H9 (cell line): ENCODE results near the gene SLBP. TPM values are rescaled to one million over a fixed set of nuclear protein-coding genes. Genes with fewer than 3 reads are reported as not detected.

Experiments
- DNase-seq: peaks from one replicate; pipeline ENCODE4 v3.0.0-alpha.2; 2017
- H2AFZ ChIP-seq: one replicate; pipeline ENCODE4 v1.6.1; 2013; ENCODE audit warnings: mild to moderate bottlenecking, low read length, control low read depth, moderate library complexity
- H2AK5ac ChIP-seq: 2 replicates; pipeline ENCODE4 v1.6.1; 2013; ENCODE audit warnings: low read length, control low read depth, mixed read lengths; ENCODE audit not compliant: insufficient read length
- H2BK120ac ChIP-seq: one replicate; pipeline ENCODE4 v1.6.1; 2013; ENCODE audit warnings: low read depth, mild to moderate bottlenecking, low read length, control low read depth, inconsistent platforms; ENCODE audit not compliant: poor library complexity, severe bottlenecking
- H2BK12ac ChIP-seq: 2 replicates; pipeline ENCODE4 v1.6.1; 2013; ENCODE audit warnings: low read length, control low read depth, mixed read lengths, low read depth; ENCODE audit not compliant: insufficient read length
- H2BK15ac ChIP-seq: 2 replicates; pipeline ENCODE4 v1.6.1; 2013; ENCODE audit warnings: low read depth, low read length, control low read depth
- H2BK20ac ChIP-seq: one replicate; pipeline ENCODE4 v1.6.1; 2013; ENCODE audit warnings: low read depth, mild to moderate bottlenecking, low read length, control low read depth, inconsistent platforms; ENCODE audit not compliant: poor library complexity, severe bottlenecking
- H2BK5ac ChIP-seq: 2 replicates; pipeline ENCODE4 v1.6.1; 2013; ENCODE audit warnings: low read length, control low read depth, mixed read lengths; ENCODE audit not compliant: insufficient read length
- H3K14ac ChIP-seq: 2 replicates; pipeline ENCODE4 v1.6.1; 2013; ENCODE audit warnings: low read length, control low read depth; ENCODE audit not compliant: insufficient read depth
- H3K18ac ChIP-seq: 2 replicates; pipeline ENCODE4 v1.6.1; 2013; ENCODE audit warnings: low read depth, mild to moderate bottlenecking, mixed read lengths, low read length, control low read depth; ENCODE audit not compliant: insufficient read length
- H3K23ac ChIP-seq: 2 replicates; pipeline ENCODE4 v1.6.1; 2013; ENCODE audit warnings: low read length, control low read depth, mixed read lengths, low read depth; ENCODE audit not compliant: insufficient read length
- H3K23me2 ChIP-seq: 2 replicates; pipeline ENCODE4 v1.6.1; 2013; ENCODE audit warnings: low read depth, mild to moderate bottlenecking, mixed read lengths, low read length, control low read depth; ENCODE audit not compliant: insufficient read length, poor library complexity, severe bottlenecking
- H3K27ac ChIP-seq: 2 replicates; pipeline ENCODE4 v1.5.1; 2013; ENCODE audit warnings: low read length, control low read depth, mixed read lengths, low read depth; ENCODE audit not compliant: insufficient read length
- H3K27me3 ChIP-seq: 2 replicates; pipeline ENCODE4 v1.6.1; 2013; ENCODE audit warnings: low read length, control low read depth, inconsistent platforms; ENCODE audit not compliant: insufficient read depth
- H3K4ac ChIP-seq: 2 replicates; pipeline ENCODE4 v1.6.1; 2013; ENCODE audit warnings: low read depth, mild to moderate bottlenecking, control low read depth, inconsistent platforms, low read length, moderate library complexity
- H3K4me1 ChIP-seq: 2 replicates; pipeline ENCODE4 v1.6.1; 2013; ENCODE audit warnings: low read length, control low read depth, inconsistent platforms; ENCODE audit not compliant: insufficient read depth
- H3K4me2 ChIP-seq: 2 replicates; pipeline ENCODE4 v1.6.1; 2013; ENCODE audit warnings: low read length, control low read depth, mixed read lengths; ENCODE audit not compliant: insufficient read length, insufficient read depth
- H3K56ac ChIP-seq: 2 replicates; pipeline ENCODE4 v1.6.1; 2013; ENCODE audit warnings: low read depth, mild to moderate bottlenecking, mixed read lengths, low read length, control low read depth; ENCODE audit not compliant: insufficient read length
- H3K79me1 ChIP-seq: 2 replicates; pipeline ENCODE4 v1.6.1; 2013; ENCODE audit warnings: low read depth, mild to moderate bottlenecking, moderate library complexity, low read length, control low read depth, inconsistent platforms; ENCODE audit not compliant: insufficient read depth, poor library complexity, severe bottlenecking
- H3K79me2 ChIP-seq: 2 replicates; pipeline ENCODE4 v1.6.1; 2013; ENCODE audit warnings: low read length, control low read depth, inconsistent platforms; ENCODE audit not compliant: insufficient read depth
- H3K9ac ChIP-seq: 2 replicates; pipeline ENCODE4 v1.6.1; 2013; ENCODE audit warnings: low read length, control low read depth, mixed read lengths; ENCODE audit not compliant: insufficient read length; ENCODE audit errors: extremely low read depth
- H3K9me3 ChIP-seq: one replicate; pipeline ENCODE4 v1.6.1; 2013; ENCODE audit warnings: low read depth, low read length, inconsistent platforms; ENCODE audit not compliant: control insufficient read depth
- H3T11ph ChIP-seq: one replicate; pipeline ENCODE4 v1.6.1; 2013; ENCODE audit warnings: mild to moderate bottlenecking, low read length, control low read depth, inconsistent platforms
- H4K20me1 ChIP-seq: one replicate; pipeline ENCODE4 v1.6.1; 2013; ENCODE audit not compliant: control insufficient read depth, insufficient read length, insufficient read depth
- H4K5ac ChIP-seq: 2 replicates; pipeline ENCODE4 v1.6.1; 2013; ENCODE audit warnings: low read depth, mild to moderate bottlenecking, mixed read lengths, low read length, control low read depth; ENCODE audit not compliant: insufficient read length
- H4K8ac ChIP-seq: replicated peaks from 2 replicates; pipeline ENCODE4 v1.6.1; 2013; ENCODE audit warnings: low read length, control low read depth, mixed read lengths, low read depth; ENCODE audit not compliant: insufficient read length
- H4K91ac ChIP-seq: 2 replicates; pipeline ENCODE4 v1.6.1; 2013; ENCODE audit warnings: low read depth, mild to moderate bottlenecking, moderate library complexity, mixed read lengths, low read length, control low read depth; ENCODE audit not compliant: insufficient read length
- H3K27ac Mint-ChIP-seq, 3 experiments: 2 replicates in 2 of 3; 3 replicates in 1 of 3; pipeline ENCODE4 v1.8.0; 2020 to 2021; ENCODE audit warnings: mixed read lengths in 3 of 3, mild to moderate bottlenecking in 1 of 3, moderate library complexity in 1 of 3
- H3K27me3 Mint-ChIP-seq: 2 replicates; pipeline ENCODE4 v1.8.0; 2021; ENCODE audit warnings: low read depth, mild to moderate bottlenecking, moderate library complexity, mixed read lengths
- H3K36me3 Mint-ChIP-seq, 3 experiments: 2 replicates in 2 of 3; 3 replicates in 1 of 3; pipeline ENCODE4 v1.8.0; 2020 to 2021; ENCODE audit warnings: low read depth in 3 of 3, mixed read lengths in 3 of 3; ENCODE audit not compliant: insufficient read depth in 1 of 3
- H3K4me1 Mint-ChIP-seq, 2 experiments: 2 replicates each; pipeline ENCODE4 v1.8.0; 2020; ENCODE audit warnings: mixed read lengths in 2 of 2
- H3K4me3 Mint-ChIP-seq, 2 experiments: 2 replicates in 1 of 2; 3 replicates in 1 of 2; pipeline ENCODE4 v1.8.0; 2020 to 2021; ENCODE audit warnings: mild to moderate bottlenecking in 2 of 2, mixed read lengths in 2 of 2, moderate library complexity in 1 of 2
- H3K9me3 Mint-ChIP-seq, 2 experiments: 2 replicates in 1 of 2; 3 replicates in 1 of 2; pipeline ENCODE4 v1.8.0; 2020; ENCODE audit warnings: mild to moderate bottlenecking in 2 of 2, mixed read lengths in 2 of 2, moderate library complexity in 1 of 2
- CTCF ChIP-seq: fragments of 200-600 bp; sonication (generic); conservative IDR thresholded peaks from 3 replicates; pipeline ENCODE4 v1.8.0; 2021; ENCODE audit warnings: antibody characterized with exemption, mild to moderate bottlenecking
- WGBS: extraction: QIAGEN DNeasy Blood & Tissue Kit; methylation state at CpG from one replicate; pipeline ENCODE4 v1.1.7; 2013; ENCODE audit warnings: missing lambda C conversion rate, low lambda C conversion rate, mixed read lengths; ENCODE audit not compliant: insufficient read length; ENCODE audit errors: extremely low coverage; 5-methylcytosine and 5-hydroxymethylcytosine counted together
- total RNA-seq: library from RNA; stranded (reverse); gene quantifications from 2 replicates; pipeline ENCODE4 v1.2.1, GENCODE V29; 2021

SLBP gene
- total RNA-seq, 1 experiment from 2014 or later = 62.7 TPM

DNA sequence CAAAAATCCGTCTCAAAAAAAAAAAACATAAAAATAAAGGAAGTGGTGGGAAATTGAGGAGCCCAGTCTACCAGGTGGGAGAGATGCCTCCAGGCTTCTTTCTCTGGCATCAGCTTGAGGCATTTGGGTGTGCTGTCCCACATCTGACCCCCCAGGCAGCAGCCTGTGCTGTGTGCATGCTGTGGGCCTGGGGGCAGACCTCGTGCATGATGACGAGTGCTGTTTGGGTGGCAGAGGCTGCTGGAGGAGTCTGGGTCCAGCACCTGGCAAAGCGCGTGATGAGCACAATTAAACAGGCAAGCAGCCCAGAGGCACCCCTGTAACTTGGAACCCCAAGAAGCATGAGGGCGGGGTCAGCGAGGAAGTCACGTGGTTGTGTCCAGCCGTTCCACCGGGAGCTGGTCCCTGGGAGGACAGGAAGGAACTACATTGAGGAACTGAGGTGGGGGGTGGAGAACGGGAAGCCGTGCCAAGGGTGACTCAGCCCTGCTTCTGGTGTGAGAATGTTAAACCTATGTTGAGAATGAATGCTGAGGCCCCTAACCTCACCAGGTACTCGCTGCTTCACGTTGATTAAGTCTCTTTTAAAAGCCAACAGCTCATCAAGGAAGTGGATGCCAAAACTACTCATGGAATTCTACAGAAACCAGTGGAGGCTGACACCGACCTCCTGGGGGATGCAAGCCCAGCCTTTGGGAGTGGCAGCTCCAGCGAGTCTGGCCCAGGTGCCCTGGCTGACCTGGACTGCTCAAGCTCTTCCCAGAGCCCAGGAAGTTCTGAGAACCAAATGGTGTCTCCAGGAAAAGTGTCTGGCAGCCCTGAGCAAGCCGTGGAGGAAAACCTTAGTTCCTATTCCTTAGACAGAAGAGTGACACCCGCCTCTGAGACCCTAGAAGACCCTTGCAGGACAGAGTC is 15.3 kb upstream of the SLBP start:
- H4K8ac ChIP-seq = no peak overlapping the region
- peaks cover 15% of the 10 kb centered on the region; the same call in 1 of the 2 replicates for H3K79me2 ChIP-seq
- no peak overlapping the region for H2BK120ac ChIP-seq
- WGBS = no CpG with 5 or more reads among the region's 18 CpGs
- Mint-ChIP-seq H3K27me3 (no peaks in the 10 kb centered on the region; the same call in 1 of the 2 replicates), H3K27ac (peak overlapping the region in 2 of 3 experiments; percentile 14 to 88; a peak in 3 of 7 replicates), H3K4me3 (no peak overlapping the region), H3K36me3 (peaks cover 61 to 89% (median 86%) of the 10 kb centered on the region in 3 experiments), H3K9me3 (no peaks in the 10 kb centered on the region), H3K4me1 (peaks cover 16 to 20% of the 10 kb centered on the region in 2 experiments)
- no peaks in the 10 kb centered on the region for H3K4me1 ChIP-seq
- no peaks in the 10 kb centered on the region for H3K9me3 ChIP-seq
- H3K27me3 ChIP-seq = no peaks in the 10 kb centered on the region
- no peak overlapping the region for H3K14ac ChIP-seq
- no peak overlapping the region for H3K23ac ChIP-seq
- H3K27ac ChIP-seq = no peak overlapping the region
- TF ChIP-seq CTCF = no peak
- H3K18ac ChIP-seq = no peak overlapping the region
- H3K56ac ChIP-seq = no peak overlapping the region
- H2BK5ac ChIP-seq = no peak overlapping the region
- no peak for DNase-seq
- no peak overlapping the region for H2AK5ac ChIP-seq
- H2BK15ac ChIP-seq = no peak overlapping the region
- H4K91ac ChIP-seq = no peak overlapping the region
- H2BK20ac ChIP-seq = no peak overlapping the region
- H3T11ph ChIP-seq = no peak overlapping the region
- H4K20me1 ChIP-seq = peaks cover 5% of the 10 kb centered on the region
- H3K79me1 ChIP-seq = peaks cover 12% of the 10 kb centered on the region
- H3K4me2 ChIP-seq = no peak overlapping the region
- no peak overlapping the region for H3K4ac ChIP-seq
- no peak overlapping the region for H2BK12ac ChIP-seq
- peaks cover 3% of the 10 kb centered on the region for H3K23me2 ChIP-seq
- no peak overlapping the region for H4K5ac ChIP-seq
- no peak overlapping the region for H3K9ac ChIP-seq
- H2AFZ ChIP-seq = no peak overlapping the region
